KOPT-K1 (cell line): ENCODE measurements around the gene ERAL1.
"Not testable (repeated sequence)": the region's sequence is repeated elsewhere in the genome, so short reads cannot be mapped to it uniquely, and the experiment has no call there.

ENCODE experiments used
- H3K27ac ChIP-seq: fragments of 200-600 bp; sonication (generic); 2 replicates; pipeline ENCODE4 v1.5.1; 2016; ENCODE audit warnings: antibody characterized with exemption, mild to moderate bottlenecking, low read depth, low read length; ENCODE audit not compliant: poor library complexity, severe bottlenecking
- H3K36me3 ChIP-seq: fragments of 200-600 bp; sonication (generic); 2 replicates; pipeline ENCODE4 v1.5.1; 2017; ENCODE audit warnings: antibody characterized with exemption, mild to moderate bottlenecking, low read length, moderate library complexity; ENCODE audit not compliant: insufficient read depth
- H3K9me3 ChIP-seq: fragments of 200-600 bp; sonication (generic); 2 replicates; pipeline ENCODE4 v1.5.1; 2017; ENCODE audit warnings: antibody characterized with exemption, low read length, mild to moderate bottlenecking; ENCODE audit not compliant: insufficient read depth, poor library complexity, severe bottlenecking

Gene ERAL1

DNA sequence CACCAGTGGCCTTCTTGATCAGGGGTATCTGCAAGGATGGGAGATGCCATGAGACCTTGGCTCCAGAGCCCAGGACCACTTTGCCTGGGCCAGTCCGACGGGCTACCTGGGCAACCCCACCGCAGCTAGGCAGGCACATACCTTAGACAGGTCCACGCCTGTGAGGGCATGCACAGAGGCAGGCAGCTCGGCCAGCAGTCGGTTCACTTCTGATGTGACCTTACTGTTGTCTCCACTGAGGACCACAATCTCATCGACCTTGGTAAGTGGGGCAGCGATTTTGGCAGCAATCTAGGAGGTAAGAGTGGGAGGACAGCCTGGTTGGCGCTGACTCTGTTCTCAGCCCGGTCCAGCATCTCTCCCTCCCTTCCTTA is 25.7 kb downstream of the ERAL1 start:
- Histone ChIP-seq H3K27ac (no peak overlapping the region), H3K9me3 (no peaks in the 10 kb centered on the region), H3K36me3 (peaks cover 34% of the 10 kb centered on the region; the same call in 1 of the 2 replicates)

DNA sequence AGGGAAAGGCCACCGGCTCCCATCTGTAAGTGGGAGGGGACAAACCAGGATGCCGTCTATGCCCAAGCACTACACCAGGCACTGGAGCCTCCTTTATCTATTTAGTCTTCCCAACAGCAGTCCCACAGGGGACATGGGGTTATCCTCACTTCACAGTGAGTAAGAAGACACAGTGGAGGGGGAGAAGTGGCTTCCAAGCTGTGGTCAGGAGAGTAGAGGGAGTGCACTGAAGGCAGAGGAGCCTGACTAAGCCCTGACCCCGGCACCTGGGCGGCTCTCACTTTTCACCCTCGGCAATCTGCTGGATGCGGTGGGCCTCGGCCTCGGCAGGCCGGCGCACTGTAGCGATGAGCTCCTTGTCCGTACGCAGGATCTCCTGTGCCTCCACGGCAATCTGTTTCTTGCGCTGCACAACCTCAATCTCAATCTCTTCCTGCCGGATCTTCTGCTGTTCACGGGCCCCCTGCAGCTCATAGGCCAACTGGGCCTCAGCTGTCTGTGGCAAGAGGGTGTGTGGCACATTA is 26.8 kb downstream of the ERAL1 start:
- H3K27ac ChIP-seq = no peak overlapping the region
- H3K36me3 ChIP-seq = peaks cover 34% of the 10 kb centered on the region; the same call in 1 of the 2 replicates
- no peaks in the 10 kb centered on the region for H3K9me3 ChIP-seq

DNA sequence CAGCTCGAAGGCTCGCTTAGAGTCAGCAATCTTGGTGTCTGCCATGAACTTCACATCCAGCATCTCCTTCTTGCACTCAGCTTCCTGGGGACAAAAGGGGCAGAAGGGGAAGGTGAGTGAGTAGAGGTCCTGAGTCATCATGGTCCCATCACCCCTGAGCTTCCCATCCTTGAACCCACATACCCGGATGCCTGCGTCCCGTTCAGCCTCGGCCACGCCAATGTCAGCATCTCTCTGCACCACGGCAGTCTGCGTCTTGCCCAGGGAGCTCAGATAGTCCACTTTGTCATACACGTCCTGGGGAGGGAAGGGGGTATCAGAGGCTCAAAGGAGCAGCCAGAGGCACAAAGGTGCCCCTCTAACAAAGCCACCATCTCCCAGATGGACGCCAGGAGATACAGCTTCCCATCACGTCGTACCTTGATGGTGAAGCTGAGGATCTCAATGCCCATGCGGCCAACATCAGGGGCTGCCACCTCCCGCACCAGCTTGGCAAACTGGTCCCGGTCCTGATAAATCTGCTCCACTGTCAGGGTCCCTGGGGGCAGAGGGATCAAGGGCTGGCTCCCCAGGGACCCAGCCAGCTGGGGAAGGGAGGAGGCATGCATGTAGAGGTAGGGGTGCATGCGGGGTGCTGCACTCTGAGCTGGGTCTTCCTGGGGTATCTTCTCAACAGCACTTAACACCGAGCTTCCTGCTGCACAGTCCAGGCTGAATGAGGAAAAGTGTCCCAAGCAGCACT is 27.5 kb downstream of the ERAL1 start:
- Histone ChIP-seq H3K27ac (no peak overlapping the region), H3K36me3 (peaks cover 34% of the 10 kb centered on the region; the same call in 1 of the 2 replicates), H3K9me3 (no peaks in the 10 kb centered on the region)

DNA sequence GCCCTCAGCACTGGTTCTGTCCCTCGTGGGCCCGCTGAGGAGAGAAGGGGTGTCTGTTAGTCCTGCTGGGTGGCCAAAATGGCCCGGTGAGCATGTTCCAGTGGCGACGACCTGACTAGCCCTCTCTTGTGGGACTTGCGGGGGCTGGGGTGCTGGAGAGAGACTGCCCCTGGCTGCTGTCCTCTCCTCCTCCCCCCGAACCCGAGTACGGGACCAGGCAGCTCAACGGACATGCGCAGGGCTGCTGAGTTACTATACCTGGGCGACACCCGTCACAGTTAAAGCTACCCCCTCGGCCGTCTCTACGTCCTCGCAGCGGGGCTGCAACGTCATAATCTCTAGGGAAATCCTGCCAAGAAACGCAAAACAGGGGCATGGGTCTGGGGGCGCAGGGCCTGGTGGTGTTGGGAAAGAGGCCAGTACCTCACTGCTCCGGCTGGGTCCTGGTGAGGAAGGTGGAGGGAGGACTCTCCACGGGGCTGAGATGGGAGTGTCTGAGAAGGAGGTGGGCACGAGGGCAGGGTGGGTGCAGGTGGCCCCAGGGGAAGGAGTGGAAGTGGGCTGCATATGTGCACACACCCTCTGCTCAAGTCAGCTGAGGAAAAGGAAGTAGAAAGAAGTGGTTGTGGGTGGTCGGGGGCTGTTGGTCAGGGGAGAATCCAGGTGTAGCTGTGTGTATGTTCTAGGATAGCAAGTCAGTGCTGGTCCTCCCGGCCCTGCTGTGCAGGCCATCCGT is 29.3 kb downstream of the ERAL1 start:
- Histone ChIP-seq H3K27ac (no peak overlapping the region), H3K36me3 (peaks cover 34% of the 10 kb centered on the region; the same call in 1 of the 2 replicates), H3K9me3 (no peaks in the 10 kb centered on the region)

DNA sequence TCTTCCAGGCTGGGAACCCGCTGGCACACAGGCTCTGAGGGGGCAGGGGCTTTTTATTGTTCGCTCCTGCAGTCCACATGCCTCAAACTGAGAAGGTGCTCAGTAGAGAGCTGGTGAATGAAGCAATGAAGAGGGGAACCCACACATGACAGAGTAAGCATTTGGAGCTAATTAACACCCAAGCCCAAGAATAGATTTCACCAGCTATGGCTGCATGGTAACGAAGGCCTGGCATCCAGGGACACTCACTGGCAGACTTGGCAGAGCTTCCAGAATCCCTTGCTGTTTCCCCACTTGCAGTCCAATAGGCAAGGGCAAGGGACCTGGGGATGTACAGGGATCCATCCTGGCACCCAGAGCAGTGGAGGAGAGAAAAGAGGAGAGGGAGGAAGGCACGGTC is 30.5 kb downstream of the ERAL1 start:
- H3K36me3 ChIP-seq = peaks cover 23% of the 10 kb centered on the region; the same call in 1 of the 2 replicates
- no peak overlapping the region for H3K27ac ChIP-seq
- no peaks in the 10 kb centered on the region for H3K9me3 ChIP-seq

DNA sequence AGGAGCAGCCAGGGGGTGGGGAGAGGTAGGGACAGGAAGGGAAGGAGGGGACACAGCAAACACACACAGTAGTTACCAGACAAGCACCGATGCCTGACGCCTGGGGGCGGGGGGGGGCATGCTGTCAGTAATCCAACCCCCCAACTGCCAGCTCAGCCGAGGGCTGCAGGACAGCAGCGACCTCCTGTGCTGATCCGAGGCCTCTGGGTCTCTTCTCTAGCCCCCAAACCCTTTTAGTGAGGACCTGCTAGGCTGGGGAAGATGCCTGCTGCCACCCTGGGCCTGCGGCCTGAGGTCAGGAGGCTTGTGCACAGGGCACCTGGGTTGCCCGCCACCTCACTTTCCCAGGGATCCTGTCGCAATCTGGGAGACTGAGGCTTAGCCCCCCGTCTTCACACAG is 31.1 kb downstream of the ERAL1 start:
- Histone ChIP-seq H3K36me3 (peaks cover 17% of the 10 kb centered on the region; the same call in 1 of the 2 replicates), H3K9me3 (no peaks in the 10 kb centered on the region), H3K27ac (no peak overlapping the region)

DNA sequence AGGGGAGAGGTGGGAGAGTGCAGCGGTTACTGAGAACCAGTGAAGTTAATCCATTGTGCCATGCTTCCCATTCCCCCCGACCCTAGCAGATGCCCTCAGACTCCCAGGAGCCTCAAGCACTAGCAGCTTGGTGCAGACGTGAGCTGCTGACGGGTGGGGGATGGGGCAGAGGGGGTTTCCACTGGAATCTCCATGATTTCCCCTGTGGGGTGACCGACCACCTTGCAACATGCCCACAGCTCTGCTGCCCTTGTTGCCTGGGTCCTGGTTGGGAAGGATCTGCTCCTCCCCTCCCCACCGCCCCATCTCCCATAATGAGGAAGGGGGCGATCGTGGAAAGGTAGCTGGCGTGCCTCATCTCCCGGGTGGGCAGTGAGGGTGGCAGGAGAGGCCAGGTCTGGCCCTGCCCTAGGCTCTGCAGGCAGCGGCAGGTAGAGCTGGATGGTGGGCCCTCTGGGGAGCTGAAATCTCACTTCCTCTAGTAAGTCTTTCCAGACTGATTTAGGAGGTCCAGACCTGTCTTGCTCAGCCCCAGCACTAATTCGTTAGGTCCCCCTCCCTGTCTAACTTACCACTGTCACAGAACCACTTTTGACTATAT is 33.2 kb downstream of the ERAL1 start:
- no peak overlapping the region for H3K27ac ChIP-seq
- 0 out of 2 replicates have a peak, but pooled peaks cover under 1% of the 10 kb centered on the region for H3K36me3 ChIP-seq
- H3K9me3 ChIP-seq = no peaks in the 10 kb centered on the region

DNA sequence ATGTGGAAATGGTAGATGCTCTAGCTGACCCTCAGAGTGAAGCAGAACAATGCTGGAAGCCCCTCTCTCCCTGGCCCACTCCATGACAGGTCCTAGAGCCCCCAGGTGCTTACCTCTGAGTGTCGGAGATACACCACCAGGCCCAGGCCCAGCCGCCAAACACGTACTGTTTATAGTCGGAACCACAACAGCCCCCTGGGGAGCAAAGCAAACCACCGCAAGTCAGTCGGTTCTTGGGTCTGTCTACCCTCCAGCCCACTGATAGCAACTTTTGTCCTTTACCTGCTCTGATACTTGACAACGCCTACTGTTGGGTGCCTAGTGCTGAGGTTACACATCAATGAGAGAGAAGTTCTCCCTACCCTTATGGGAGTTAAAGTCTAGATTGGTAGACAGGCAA is 34.0 kb downstream of the ERAL1 start:
- Histone ChIP-seq H3K36me3 (no peaks in the 10 kb centered on the region), H3K9me3 (no peaks in the 10 kb centered on the region), H3K27ac (no peak overlapping the region)

DNA sequence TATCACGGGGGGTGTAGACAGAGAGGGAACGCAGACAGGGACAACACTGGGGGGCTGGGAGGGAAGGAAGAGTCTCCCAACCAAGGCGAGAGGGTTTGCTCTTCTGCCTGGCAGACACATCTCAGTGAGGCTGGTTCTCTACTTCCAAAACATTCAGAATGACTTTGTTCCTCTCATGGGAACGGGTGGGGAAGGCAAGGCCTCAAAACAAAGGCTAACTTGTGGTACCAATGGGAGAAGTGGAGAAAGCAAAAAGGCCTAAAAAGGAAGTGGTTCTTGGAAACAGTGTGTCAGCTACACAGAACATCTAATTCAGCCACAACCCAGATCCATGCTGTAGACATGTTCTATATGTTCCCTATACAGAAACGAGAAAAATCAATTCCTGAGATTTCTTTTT is 35.2 kb downstream of the ERAL1 start:
- Histone ChIP-seq H3K27ac (no peak overlapping the region), H3K36me3 (no peaks in the 10 kb centered on the region), H3K9me3 (no peaks in the 10 kb centered on the region)

DNA sequence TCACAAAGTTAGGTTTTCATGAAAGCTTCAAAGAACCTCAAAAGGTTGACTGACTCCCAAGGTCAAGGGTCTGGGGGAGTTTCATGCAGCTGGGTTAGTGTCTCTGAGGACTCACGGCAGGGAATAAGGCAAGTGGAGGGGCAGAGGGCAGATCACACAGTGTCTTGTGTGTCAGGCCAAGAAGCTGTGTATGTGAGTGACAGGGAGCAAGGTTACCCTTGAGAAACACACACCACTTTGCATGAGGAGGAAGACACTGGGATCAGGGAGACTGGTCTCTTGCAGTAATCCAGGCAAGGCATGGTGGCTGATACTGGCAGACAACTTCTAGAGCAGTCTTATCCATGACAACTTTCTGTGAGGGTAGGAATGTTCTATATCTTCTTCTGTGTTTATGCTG is 36.4 kb downstream of the ERAL1 start:
- Histone ChIP-seq H3K9me3 (no peaks in the 10 kb centered on the region), H3K27ac (no peak overlapping the region), H3K36me3 (no peaks in the 10 kb centered on the region)

DNA sequence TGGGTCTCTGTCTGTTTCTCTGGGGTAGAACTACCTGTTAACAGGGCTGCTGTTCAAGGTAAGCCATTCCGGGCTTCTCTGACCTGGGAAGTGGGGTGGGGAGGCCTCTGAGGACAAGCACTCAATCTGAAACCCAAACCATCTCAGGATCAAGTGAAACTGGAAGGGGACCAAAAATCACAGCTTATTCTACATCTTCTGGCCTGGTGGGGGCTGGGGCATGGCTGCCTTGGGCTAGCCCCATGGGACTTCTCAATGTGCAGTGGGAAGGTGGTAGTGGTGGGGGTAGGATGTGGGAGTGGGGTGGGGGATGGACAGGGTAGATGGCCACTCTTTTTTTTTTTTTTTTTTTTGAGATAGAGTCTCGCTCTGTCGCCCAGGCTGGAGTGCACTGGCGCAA is 37.2 kb downstream of the ERAL1 start:
- Histone ChIP-seq H3K9me3 (no peaks in the 10 kb centered on the region), H3K27ac (no peak overlapping the region), H3K36me3 (no peaks in the 10 kb centered on the region)

DNA sequence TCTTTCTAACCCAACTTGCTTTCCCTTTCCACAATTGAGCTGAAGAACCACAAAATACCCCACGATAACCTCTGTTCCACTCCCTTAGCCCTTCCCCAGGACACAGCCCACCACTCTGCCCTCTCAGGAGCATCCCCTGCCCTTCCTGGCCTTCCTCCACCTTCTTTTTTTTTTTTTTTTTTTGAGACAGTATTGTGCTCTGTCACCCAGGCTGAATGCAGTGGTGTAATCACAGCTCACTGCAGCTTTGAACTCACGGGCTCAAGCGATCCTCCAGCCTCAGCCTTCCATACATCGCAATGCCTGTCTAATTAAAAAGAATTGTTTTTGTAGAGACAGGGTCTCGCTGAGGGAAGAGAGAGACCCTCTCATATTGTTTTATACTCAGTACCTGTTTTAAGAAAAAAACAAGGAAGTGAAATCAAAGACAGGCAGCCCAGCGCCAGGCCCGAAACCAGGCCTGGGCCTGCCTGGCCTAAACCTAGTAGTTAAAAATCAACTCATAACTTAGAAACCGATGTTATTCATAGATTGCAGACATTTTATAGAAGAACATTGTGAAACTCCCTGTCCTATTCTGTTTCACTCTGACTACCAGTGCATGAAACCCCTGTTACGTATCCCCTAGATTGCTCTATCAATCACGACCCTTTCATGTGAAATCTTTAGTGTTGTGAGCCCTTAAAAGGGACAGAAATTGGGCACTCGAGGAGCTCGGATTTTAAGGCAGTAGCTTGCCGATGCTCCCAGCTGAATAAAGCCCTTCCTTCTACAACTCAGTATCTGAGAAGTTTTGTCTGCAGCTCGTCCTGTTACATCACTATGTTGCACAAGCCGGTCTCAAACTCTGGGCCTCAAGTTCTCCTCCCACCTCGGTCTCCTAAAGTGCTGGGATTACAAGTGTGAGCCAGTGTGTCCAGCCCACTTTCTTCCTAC is 38.7 kb downstream of the ERAL1 start:
- H3K27ac ChIP-seq = peak overlapping the region; percentile 1
- not testable (repeated sequence) for H3K9me3 ChIP-seq, H3K36me3 ChIP-seq

DNA sequence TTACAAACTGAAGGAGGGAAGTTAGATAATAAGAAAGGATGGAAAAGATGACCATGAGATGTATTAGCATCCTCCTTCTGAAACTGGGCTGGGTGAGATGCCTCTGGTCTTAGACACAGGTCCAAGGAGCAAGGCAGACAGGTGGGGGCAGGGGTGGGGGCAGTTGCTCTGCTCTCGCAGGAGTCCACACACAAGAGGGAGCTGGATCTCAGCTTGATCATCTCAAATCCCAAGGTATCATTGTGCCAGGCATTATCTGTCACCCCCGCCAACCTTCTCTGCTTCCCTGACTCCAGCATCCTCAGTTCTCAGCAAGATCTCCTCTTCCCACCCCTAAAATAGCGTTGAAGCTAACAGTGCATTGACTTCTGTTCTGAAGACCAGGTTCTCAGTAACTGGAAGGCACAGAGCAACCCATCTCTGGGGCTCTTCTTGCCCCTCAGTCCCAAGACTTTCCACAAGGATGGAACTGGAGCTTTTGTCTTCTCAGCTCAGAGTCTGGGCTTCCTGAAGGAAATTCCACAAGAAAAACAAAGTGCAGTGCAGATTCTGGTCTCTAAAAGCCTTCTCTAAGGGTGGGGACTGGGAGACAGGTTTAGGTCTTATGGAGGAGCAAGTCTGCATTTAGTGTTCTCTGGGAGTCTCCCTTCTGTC is 41.1 kb downstream of the ERAL1 start:
- Histone ChIP-seq H3K27ac (no peak overlapping the region), H3K36me3 (peaks cover 8% of the 10 kb centered on the region; the same call in 1 of the 2 replicates), H3K9me3 (no peaks in the 10 kb centered on the region)

DNA sequence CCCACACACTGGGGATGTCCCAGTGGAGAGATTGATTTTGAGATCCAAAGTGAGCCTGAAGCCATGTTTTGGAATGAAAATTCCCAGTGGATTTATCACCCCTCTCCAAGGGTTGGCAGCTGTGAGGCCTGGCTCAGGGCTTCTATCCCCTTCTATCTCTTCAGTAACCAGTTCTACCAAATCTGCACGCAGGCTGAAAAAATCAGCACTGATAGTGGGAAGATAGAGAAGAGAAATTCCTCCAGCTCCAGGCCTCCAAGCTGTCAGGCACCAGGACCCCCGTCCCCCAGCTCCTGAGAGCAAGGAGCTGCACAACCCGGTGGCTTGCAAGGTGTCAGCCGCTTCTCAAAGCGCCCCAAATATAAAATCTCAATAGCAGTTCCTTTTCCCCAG is 41.7 kb downstream of the ERAL1 start:
- Histone ChIP-seq H3K27ac (peak overlapping the region; percentile 72), H3K36me3 (peaks cover 11% of the 10 kb centered on the region; the same call in 1 of the 2 replicates), H3K9me3 (no peaks in the 10 kb centered on the region)
